HL-60/S4 treated with phorbol 12-myristate 13-acetate at 8.2 ng/mL for 4 days and 3 days (cell line): ENCODE results near the gene DGCR6.
"Not testable (repeated sequence)": the region's sequence is repeated elsewhere in the genome, so short reads cannot be mapped to it uniquely, and the experiment has no call there.

Source experiments
- in situ Hi-C: fragments of 300-500 bp; cut with MboI; formaldehyde crosslinking; loops from 2 replicates; pipeline ENCODE4 v1.15.0; 2022; ENCODE audit warnings: low sequenced_read_pairs

Gene DGCR6

DNA sequence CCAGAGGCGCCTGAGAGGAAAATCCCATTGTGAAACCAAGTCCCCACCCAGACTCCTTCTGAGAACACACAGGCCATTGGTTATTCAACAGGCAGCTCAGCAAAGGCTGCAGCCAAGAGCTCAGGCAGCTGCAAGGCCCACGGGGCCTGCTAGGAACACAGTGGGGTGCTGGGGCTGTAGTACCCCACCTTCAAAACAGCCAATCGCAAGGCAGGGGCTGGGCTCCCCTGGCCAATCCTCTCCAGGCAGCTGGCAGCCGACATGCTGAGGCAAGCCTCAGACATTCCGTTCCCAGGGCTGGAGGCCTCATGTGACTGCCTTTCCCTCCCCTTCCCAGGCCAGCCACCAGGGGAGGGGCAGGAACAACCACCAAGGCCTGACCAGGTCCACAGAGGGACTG is 23.3 kb downstream of the DGCR6 start:
- in situ Hi-C loops = no loop called here

DNA sequence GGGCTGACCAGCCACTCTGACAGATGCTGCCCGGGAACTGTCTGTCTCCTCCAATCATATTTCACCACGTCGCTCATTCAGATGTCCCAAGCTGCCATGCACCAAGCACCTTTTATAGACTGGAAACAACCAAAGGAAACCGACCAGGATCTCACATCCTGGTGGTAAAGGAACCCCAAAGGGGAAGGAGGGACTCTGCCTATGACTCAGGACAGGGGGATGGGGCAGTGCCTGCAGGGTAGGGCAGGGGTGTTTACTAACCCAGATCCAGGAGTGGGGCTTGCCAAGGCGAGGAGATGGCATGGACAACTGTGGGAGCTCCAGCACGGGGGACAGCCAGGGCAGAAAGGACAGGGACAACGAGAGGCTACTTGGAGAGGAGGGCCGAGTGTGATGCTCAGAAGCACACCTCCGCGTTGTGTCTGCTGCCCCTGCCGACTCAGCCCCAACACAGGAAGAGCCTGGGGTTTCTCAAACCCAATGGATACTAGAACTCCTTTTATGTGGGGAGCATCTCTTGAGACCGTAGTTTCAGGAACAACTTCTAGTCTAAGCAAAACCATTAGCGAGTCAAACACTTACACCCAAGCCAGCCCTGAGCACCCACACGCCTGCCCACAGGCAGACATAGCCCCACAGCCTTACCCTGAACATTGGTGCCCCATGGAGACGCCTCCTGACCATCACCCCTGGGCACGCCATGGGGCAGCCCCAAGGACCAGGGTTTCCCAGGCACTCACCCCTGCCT is 26.0 kb downstream of the DGCR6 start:
- in situ Hi-C loops = no loop called here

DNA sequence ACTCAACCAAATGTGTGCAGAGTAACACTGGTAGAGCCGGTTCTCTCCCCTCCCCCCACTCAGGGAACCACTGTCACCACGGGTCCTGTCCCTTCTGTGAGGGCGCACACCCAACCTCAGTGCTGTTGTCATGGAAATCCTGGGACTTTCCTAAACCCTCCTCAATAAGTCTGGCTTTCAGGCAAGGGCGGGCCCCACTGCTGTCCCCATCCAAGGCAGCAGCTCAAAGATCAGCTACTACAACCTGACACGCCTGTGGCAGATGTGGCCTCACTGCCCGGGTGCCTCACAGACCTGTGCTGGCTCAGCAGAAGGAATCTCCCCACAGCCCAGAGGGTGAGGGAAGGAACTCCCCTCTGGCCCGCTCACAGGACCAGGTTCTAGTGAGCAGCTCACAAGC is 27.8 kb downstream of the DGCR6 start:
- in situ Hi-C loops = no loop called here

DNA sequence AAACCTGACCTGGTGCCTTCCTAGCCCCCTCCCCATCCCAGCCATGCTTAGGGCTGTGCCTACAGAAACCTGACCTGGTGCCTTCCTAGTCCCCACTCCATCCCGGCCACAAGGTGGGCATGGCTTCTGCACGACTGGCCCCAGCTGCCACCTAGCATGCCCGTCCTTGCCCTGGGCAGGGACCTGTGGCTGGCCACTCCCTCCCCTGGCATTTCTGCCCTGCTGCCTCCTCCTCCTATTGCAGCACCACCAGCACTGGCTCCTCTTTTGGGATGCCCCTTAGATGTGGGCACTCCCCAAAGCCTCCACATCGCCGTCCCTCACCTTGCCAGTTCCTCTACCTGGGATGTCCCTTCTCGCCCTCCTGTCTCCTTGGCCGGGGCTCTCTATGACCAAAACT is 28.6 kb downstream of the DGCR6 start:
- in situ Hi-C loops = not testable (repeated sequence)

DNA sequence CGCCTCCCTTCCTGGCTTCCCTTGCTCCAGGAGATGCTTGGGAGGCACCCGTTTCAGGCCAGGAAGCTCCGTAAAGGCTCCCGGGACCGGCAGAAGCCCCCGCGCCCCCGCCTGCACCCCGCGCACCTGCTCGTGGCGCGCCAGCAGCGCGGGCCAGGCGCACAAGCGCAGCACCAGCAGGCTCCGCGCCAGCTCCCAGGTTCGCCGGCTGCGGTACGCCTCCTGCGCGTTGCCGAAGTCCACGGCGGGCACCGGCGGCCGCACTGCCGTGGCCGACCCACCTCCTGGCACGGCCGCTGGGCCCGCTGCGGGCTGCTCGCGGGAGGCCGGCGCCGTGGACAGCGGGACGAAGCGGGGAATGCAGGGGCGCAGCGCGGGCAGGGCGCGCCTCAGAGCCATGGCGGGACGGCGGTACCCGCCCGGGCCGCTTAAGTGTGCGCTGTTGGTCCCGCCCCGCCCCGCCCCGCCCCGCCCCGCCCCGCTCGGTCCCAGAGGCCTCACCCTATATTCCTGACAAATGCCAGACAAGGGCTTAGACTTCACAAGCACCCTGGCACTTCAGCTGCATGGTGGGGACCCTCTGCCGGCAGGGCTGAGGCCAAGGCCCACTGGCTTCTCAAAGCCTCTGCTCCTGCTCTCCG is 29.9 kb downstream of the DGCR6 start, which contains the start of gene PRODH:
PRODH (minus strand) TSS at position 405 of the 641 bp plus-strand sequence; CDS start at position 399, 6 bp downstream.
- in situ Hi-C loops = no loop called here

DNA sequence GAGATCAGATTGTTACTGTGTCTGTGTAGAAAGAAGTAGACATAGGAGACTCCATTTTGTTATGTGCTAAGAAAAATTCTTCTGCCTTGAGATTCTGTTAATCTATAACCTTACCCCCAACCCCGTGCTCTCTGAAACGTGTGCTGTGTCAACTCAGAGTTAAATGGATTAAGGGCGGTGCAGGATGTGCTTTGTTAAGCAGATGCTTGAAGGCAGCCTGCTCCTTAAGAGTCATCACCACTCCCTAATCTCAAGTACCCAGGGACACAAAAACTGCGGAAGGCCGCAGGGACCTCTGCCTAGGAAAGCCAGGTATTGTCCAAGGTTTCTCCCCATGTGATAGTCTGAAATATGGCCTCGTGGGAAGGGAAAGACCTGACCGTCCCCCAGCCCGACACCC is 32.6 kb downstream of the DGCR6 start:
- in situ Hi-C loops = not testable (repeated sequence)

DNA sequence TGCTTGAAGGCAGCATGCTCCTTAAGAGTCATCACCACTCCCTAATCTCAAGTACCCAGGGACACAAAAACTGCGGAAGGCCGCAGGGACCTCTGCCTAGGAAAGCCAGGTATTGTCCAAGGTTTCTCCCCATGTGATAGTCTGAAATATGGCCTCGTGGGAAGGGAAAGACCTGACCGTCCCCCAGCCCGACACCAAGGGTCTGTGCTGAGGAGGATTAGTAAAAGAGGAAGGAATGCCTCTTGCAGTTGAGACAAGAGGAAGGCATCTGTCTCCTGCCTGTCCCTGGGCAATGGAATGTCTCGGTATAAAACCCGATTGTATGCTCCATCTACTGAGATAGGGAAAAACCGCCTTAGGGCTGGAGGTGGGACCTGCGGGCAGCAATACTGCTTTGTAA is 41.0 kb downstream of the DGCR6 start:
- in situ Hi-C loops = not testable (repeated sequence)

DNA sequence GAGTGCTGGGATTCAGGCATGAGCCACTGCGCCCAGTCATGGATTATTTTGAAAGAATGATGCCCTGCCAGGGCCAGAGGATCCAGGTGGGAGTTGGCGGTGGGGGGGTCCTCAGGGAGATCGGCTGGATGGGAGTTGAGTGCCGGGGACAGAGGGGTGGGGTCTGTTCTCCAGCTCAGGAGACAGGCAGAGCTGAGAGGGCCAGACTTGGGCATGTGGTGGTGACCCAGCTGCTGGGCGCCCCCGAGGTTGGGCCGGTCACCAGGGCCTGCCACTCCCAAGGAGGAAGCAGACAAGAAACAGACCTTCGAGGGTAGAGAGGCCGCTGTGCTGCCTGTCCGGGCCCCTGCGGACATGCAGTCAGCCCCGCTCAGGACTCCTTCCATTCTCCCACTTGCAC is 41.8 kb downstream of the DGCR6 start:
- in situ Hi-C loops = no loop called here

DNA sequence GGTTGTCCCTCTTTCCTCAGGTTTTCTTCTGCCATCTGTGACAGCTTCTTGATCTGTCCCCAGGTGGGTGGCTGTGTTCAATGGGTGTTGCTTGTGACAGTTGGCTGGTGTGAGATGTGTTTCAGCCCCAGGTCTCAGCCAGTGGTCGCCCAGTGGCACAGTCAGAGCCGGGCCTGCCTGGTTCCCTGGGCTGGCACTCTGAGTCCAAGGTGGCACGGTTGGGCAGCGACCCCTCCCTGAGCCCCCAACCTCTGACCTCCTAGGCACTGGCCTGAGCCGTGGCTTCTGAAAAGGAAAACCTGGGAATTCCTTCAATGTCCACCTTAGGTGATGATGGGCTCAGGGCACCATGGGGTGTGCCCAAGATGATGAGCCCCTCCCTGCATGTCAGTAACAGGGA is 44.0 kb downstream of the DGCR6 start:
- in situ Hi-C loops = no loop called here

DNA sequence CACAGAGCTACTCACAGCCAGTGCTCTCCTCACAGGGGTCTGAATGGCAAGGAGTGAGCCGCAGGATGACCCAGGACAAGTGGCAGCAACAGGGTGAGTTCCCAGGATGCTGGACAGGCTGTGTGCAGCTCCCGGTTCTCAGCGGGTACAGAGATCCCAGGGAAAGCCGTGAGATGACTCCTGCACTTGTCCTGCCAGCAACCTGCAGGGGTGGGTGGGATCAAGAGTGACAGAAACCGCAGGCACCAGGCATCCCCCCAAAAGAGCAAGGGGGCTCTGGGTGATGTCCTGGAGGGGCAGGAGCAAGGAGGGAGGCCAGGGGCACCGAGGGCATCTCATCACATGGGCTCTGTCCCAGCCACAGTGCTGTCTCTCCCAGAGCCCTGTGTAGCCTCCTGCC is 45.9 kb downstream of the DGCR6 start:
- in situ Hi-C loops = no loop called here

DNA sequence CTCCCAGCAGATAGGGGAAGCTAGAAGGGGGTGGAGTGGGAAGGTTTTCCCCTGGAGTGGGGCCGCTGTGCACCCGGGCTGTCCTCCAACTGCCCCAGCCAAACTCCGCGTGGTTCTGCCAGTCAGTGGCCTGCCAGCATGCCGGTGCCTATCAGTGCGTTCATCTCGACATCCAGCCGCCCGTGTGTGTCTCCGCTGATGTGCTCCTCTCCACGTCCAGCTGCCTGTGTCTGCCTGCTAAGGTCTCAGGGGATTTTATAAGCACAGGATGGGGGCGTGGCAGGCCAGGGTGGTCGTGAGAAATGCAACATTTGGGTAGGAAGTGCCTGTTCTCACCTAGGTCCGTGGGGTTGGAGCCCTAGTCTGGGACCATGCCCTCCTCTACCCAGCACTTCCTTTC is 47.0 kb downstream of the DGCR6 start:
- in situ Hi-C loops = not testable (repeated sequence)

DNA sequence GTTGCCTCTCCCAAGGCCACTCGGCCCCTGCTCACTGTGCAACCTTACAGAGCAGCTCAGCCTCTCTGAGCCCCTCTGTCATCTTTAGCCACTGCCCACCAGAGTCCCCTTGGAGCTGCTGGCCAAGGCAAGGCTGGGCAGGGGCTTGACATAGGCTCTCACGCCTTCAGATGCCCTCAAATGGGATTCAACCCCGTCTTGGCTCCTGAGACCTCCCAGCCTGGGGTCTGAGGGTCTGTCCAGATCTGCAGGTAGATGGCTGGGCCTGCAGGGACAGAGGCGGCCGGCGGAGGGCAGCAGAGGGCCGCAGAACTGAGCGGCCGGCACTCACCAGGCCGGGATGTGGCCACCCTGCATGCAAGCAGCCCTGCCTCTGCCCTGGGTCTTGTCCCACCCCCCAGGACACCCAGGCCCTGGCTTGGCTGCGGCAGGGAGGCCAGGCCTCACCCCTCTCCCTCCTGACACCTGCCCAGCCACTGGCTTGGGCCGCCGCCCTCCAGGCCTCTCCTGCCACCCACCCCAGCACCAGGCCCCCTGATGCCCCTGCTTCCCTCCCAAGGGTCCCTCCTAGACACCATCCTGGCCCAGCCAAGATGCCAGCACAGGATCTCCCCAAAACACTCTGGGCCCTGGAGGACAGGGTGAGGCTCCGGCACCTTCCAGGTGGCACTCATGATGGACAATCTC is 48.3 kb downstream of the DGCR6 start:
- in situ Hi-C loops = not testable (repeated sequence)

DNA sequence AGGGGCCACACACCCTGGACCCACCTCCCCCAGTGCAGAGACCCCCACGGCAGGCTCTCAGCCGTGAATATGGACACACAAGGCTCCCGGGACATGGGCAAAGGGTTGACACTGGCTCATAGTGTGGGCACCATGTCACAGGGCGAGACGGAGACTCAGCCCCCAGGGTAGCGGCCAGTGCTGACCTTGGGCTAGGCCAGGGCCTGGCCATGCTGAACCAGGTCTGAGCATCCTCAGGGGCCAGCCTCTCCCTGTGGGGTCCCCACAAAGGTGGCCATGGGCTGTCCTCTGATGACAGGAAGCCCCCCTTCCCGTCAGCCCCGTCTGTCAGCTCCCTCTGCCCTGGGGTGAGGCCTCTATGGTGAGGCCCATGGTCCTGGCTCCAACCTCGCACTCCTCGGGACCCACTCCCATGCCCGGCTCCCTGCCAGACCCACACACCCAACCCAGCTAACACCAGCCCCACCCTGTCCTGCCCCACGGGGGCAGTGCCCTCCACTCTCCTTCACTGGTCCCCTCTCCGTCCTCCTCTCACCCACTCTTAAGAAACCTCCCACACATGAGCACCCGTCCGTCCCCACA is 49.0 kb downstream of the DGCR6 start:
- in situ Hi-C loops = no loop called here

DNA sequence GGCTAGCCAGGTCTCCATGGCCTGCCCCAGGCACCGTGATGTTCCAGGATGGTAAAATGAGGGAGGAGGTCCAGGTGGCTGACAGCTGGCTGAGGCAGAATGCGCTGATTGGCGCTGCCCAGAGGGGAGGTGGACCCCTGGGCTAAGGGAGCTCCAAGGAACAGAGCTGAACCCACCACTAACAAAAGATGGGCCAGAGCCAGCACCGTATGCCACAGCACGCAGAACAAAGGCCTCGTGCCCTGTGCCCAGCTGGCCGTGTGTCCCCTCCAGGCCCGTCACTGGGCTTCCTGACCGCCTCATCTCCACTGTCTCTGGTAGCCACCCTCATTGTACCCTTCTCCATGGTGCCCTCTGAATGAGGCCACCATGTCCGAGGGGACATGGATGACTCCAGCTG is 49.6 kb downstream of the DGCR6 start:
- in situ Hi-C loops = no loop called here

DNA sequence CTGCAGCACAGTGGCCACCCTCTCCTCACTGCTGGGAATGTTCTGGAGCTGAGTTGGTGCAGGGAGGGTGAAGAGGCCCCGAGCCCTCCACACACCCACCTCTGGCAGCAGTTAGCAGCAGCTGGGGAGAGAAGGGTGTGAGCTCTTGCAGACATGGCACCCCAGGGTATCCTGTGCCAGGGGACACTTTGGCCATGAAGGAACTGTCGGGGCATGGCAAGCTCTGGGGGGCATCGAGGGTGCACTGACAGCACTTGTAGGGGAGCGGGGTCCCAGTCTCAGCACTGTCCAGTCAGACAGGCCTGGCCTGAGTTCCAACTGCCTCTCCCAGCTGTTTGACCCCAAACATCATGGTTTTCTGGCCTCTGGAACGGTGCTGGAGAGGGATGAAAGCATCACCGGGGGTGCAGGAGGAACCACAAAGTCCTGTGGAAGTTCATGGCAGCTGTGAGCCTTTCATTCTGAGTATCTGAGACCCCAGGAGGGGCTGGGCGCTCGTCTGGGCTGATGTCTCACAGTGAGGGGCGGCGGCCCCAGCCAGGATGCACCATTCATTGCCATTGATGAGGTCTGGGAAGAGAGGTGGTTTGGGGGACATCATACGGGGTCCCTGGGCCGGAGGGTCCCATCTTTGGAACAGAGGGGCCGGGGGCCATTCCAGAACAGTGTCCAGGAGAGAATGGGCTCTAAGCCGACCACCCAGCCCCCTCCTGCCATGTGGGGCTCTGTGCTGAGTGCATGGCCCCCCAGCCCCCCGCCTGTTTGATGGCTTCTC is 50.2 kb downstream of the DGCR6 start:
- in situ Hi-C loops = not testable (repeated sequence)

DNA sequence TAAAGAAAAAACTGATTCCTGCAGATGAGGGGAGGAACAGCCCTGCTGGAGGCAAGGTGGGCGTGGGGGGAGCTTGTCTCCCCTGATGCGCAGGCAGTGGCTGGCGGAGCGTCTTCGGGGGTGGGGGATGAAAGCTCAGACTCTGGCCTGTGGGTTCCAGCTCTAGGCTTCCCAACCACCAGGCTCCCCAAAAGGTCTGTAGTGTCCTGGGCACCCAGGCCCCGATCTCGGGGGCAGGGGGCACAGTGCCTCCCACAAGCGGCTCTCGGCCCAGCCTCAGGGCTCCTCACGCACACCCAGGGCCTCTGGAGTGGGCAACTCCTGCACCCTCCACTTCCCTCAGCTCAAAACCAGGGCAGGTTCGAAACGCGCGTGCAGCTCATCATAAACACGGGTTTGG is 50.8 kb downstream of the DGCR6 start:
- in situ Hi-C loops = not testable (repeated sequence)

DNA sequence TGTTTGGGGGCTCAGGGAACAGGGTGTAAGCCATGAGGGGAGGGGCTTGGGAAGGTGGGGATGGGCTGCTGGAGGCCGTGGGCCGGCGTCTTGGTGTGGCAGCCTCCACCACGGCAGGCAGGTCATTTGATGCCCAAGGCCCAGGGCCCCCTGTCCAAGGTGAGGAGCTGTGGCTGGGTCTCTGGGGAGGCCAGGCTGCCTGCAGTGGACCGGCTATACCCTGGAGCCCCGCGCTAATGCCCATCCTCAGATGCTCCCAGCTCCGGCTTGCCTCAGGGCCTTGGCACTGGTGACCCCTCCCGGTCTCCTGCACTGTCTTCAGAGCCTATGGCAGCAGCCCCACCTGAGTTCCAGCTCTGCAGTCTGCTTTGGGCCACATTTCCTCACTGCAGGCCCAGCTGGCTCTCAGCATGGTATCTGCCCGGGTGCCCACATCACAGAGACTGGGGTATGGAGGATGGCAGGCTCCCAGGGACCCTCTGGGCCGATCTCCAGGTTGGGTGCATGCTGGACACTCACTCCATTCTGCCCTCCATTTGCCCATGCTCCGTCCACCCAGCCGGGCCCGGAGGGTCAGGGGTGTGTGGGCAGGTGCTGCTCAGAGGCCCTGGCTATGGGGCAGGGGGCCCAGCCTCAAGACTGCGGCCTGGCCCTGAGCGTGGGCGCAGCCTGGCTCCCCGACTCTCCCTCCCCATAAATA is 51.7 kb downstream of the DGCR6 start:
- in situ Hi-C loops = not testable (repeated sequence)

DNA sequence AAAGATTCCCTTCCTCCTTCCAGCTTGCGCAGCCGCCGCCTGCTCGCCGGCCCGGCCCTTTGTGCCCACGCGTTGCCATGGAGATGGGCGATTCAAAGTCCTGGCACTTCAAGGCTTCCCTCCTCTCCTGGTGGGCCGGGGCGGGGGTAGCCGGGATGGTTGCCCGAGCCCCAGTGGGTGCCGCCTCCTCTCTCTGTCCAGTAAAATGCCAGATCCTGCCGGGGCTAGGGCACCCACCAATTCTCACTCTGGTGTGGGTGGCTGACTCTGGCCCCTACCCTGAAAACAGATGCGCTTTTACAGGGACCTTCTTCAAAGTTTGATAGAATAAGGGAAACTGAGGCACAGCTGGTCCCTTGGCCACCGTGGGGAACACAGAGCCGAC is 52.2 kb downstream of the DGCR6 start:
- in situ Hi-C loops = not testable (repeated sequence)

DNA sequence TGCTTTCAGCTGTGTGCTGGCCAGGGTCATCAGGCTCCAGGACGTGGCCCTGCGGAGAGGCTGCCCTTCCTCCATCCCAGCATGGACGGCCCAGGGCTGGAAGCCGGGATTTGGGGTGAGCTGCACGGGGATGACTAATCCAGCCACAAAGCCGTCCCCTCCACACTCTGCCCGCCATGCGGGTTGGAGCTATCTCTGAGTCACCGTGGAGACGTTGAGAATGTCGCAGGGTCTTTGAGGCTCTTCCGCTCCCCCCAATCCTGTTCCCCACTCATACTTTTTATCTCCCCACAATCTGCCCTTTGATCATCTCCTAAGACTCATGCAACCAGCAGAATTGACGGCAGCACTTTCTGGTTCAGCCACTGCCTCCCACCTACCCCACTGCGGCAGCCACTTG is 52.6 kb downstream of the DGCR6 start:
- in situ Hi-C loops = not testable (repeated sequence)

DNA sequence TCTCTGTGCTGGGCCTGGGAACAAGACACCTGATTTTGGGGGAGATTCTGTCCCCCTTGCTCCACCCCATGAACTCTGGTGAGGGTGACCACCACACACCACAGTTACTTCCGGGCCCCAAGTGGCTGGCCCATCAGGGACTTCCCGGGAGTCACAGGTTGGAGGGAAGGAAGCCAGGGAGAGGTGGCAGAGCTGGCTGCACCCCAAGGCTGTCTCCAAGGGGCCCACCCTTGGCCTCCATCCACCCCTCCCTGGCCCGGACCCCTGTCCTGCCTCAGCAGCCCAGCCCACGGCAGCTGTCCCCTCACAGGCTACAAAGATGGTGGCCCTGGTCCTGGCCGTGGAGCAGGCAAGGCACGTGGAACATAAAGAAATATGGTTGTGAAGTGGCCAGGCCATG is 53.1 kb downstream of the DGCR6 start:
- in situ Hi-C loops = not testable (repeated sequence)
